Measurements from ENCODE around the gene MYO1F.
"Not testable (repeated sequence)": the region's sequence is repeated elsewhere in the genome, so short reads cannot be mapped to it uniquely, and the experiment has no call there.

The MYO1F gene

DNA sequence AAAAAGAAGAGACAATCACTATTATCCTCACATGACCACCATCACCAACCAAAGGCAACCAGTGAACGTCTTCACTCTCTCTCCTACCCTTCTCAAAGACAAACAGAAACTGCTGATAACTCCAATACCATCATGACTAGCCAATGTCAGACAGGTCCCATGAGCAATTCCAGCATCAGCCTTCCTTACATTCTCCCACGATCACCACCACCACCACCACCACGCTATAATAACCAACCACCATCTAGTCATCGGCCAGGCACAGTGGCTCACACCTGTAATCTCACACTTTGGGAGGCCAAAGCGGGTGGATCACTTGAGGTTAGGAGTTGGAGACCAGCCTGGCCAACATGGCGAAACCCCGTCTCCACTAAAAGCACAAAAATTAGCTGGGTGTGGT, 3.9 kb downstream of the MYO1F start:
- DNase-seq: no peak
- in situ Hi-C loops (cut with HindIII; ENCODE audit: low pct_ligation_motif_present, low pct_unique_long_range_greater_than_20kb, low sequenced_read_pairs): no loop called here

DNA sequence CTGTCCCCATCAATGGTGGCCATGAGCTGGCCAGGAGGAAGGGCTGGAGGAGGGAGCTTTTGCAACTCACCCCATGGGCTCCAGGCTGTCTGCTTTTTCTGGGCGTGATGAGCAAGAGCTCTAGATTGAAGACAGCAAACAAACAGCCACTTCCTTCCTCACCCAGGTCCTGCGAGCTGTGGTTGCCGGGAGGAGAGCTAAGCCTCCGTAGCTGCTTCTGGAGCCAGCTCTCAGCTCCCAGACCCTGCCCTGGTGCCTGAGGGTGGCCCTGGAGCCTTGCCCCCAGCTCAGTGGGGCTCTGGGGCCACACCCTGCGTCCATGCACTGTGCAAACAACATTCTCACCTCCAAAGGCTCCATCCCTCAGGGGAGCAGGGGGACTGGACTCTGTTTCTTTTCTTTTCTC, 6.2 kb downstream of the MYO1F start:
- no peak for DNase-seq
- in situ Hi-C loops (cut with HindIII; ENCODE audit: low pct_ligation_motif_present, low pct_unique_long_range_greater_than_20kb, low sequenced_read_pairs): no loop called here

DNA sequence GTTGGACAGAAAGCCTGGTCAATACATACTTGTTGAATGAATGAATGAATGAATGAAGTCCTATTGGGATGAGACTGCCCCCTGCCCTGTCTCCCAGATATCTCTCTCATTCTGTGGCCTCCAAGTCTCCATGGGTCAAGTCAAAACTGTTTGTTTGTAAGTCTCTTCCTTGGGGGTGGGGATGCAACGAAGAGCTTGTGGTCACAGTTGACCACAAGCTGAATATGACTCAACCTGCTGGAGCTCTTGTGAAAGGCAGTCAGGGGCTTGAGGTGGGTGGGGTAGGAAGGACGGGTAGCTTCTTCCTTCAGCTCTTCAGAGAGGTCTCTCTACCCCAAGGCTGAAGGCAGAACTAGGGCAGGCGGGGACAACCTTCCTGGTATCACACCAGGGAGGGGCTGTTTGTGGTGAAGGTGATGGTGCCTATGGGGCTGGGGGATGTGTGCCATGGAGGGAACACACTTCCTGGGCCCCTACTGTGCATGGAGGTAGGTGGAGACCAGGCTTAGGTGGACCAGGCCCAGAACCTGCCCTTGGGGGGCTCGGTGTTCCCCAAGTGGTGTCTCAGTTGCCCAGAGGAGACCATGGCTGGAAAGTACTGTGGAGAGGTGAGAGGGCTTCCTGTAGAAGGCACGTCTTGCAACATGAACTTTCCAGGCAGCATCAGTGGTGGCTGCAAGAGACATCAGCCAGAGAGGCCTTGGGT, 8.0 kb downstream of the MYO1F start:
- peak; percentile 73 for DNase-seq
- in situ Hi-C loops (cut with HindIII; ENCODE audit: low pct_ligation_motif_present, low pct_unique_long_range_greater_than_20kb, low sequenced_read_pairs): no loop called here

DNA sequence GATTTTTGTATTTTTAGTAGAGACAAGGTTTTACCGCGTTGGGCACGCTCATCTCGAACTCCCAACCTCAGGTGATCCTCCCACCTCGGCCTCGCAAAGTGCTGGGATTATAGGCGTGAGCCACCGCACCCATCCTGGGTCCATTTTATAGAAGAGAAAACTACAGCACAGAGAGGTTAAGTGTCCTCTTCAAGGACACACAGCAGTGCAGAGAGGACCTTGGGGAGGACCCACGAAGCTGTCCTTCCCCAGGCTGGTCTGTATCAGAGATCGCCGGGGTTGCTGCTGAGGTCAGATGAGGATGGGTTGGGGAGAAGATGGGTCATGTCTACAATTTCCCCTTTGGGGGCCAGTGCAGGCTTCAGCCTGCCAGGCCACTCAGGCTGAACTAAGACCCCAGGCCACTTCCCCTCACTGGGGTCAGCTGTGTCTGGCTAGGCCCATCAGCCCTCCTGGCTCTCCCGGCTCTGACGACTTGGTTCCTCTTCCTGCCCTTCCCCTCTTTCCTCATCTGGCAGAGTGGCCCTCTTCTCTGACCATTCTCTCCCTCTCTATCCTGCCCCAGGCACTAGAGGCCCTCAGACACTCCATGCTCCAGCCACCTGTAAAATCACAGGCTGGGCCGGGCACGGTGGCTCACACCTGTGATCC, 9.6 kb downstream of the MYO1F start:
- in situ Hi-C loops (cut with HindIII; ENCODE audit: low pct_ligation_motif_present, low pct_unique_long_range_greater_than_20kb, low sequenced_read_pairs): no loop called here
- DNase-seq: no peak

DNA sequence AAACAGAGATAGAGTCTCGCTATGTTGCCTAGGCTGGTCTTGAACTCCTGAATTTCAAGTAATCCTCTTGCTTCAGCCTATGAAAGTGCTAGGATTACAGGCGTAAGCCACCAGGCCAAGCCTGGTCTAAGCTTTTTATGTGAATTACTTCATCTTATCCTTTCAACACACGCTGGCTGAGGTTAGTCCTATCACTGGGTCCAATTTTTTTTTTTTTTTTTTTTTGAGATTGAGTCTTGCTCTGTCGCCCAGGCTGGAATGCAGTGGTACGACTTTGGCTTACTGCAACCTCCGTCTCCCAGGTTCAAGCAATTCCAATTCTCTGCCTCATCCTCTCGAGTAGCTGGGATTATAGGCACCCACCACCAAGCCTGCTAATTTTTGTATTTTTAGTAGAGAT, 10.4 kb downstream of the MYO1F start:
- DNase-seq: no peak
- in situ Hi-C loops (cut with HindIII; ENCODE audit: low pct_ligation_motif_present, low pct_unique_long_range_greater_than_20kb, low sequenced_read_pairs): no loop called here

DNA sequence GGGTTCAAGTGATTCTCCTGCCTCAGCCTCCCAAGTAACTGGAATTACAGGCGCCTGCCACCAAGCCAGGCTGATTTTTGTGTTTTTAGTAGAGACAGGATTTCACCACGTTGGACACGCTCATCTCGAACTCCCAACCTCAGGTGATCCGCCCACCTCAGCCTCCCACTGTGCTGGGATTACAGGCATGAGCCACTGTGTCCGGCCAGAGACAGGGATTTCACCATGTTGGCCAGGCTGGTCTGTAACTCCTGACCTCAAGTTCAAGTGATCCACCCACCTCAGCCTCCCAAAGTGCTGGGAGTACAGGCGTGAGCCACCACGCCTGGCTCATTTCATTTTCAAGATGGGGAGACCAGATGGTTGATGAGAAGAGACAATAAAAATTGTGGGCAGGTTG, 12.4 kb downstream of the MYO1F start:
- in situ Hi-C loops (cut with HindIII; ENCODE audit: low pct_ligation_motif_present, low pct_unique_long_range_greater_than_20kb, low sequenced_read_pairs); DNase-seq: not testable (repeated sequence)

DNA sequence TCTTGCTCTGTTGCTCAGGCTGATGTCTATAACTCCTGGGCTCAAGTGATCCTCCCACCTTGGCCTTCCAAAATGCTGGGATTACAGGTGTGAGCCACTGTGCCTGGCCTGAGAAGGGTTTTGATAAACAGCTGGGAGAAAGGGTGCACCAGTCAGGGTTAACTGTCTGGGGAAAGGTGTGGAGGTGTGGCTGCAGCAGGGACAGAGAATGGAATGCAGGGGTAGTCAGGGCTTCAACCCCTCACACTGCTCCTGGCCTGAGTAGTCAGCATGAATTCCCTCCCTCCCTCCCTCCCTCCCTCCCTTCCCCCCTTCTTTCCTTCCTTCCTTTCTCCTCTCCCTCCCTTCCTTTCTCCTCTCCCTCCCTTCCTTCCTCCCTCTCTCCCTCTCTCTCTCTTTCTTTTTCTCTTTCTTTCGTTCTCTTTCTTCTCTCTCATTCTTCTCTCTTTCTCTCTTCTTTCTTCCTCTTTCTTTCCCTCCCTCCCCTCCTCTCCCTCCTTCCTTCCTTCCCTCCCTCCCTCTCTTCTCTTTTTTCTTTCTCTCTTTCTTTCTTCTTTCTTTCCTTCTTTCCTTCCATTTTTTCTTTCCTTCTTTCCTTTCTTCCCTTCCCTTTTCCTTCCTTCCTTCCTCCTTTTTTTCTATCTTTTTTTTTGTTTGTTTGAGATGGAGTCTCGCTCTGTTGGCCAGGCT, 16.0 kb downstream of the MYO1F start:
- in situ Hi-C loops (cut with HindIII; ENCODE audit: low pct_ligation_motif_present, low pct_unique_long_range_greater_than_20kb, low sequenced_read_pairs): no loop called here
- no peak for DNase-seq

DNA sequence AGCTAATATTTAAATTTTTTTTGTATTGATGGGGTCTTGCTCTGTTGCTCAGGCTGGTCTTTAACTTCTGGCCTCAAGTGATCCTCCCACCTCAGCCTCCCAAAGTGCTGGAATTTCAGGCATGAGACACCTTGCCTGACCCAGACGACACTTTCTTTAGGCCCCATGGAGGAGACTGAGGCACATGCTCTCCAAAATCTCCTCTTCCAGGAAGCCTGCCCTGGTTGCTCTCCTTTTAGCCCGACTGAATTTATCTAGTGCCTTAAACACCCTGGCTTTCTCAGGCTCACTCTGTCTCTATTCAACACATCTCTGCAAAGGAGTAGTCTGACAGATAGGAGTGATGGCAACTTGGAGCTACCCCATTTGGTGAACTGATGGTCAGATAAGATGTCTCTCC, 18.9 kb downstream of the MYO1F start:
- no peak for DNase-seq
- in situ Hi-C loops (cut with HindIII; ENCODE audit: low pct_ligation_motif_present, low pct_unique_long_range_greater_than_20kb, low sequenced_read_pairs): no loop called here

DNA sequence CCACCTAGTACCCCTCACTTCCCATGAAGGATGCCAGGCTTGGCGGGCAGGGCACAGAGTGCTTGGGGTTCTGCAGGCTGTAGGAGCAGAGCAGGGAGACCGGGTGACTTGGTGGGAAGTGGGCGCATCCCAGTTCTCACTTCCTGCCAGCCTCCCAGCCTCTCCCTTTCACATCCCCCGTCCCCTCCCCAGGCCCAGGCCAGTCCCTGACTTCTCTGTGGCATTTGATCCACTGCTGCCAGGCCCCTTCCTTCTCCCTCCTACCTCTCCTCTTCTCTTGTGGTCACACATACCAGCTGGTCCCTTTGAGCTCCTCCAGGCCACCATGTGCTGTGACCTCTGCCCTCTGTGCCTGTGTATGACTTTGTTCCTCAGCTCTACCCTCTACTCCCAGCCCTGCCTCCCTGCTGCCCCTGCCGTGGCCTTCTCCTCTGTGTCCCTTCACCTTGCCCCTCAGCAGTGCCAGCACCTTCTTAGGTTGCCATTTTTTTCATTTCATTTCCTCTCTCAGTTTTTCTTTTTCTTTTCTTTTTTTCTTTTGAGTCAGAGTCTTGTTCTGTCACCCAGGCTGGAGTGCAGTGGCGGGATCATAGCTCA, 19.5 kb downstream of the MYO1F start:
- in situ Hi-C loops (cut with HindIII; ENCODE audit: low pct_ligation_motif_present, low pct_unique_long_range_greater_than_20kb, low sequenced_read_pairs): no loop called here
- DNase-seq: no peak

DNA sequence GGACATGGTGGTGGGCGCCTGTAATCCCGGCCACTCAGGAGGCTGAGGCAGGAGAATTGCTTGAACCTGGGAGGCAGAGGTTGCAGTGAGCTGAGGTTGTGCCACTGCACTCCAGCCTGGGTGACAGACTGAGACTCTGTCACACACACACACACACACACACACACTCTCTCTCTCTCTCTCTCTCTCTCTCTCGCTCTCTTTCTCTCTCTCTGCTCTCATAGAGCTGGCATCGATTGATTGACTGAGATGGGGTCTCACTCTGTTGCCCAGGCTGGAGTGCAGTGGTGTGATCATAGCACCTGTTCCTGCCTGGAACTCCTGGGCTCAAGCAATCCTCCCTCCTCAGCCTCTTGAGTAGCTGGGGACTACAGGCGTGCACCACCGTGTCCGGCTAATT, 23.5 kb downstream of the MYO1F start:
- in situ Hi-C loops (cut with HindIII; ENCODE audit: low pct_ligation_motif_present, low pct_unique_long_range_greater_than_20kb, low sequenced_read_pairs); DNase-seq: not testable (repeated sequence)

DNA sequence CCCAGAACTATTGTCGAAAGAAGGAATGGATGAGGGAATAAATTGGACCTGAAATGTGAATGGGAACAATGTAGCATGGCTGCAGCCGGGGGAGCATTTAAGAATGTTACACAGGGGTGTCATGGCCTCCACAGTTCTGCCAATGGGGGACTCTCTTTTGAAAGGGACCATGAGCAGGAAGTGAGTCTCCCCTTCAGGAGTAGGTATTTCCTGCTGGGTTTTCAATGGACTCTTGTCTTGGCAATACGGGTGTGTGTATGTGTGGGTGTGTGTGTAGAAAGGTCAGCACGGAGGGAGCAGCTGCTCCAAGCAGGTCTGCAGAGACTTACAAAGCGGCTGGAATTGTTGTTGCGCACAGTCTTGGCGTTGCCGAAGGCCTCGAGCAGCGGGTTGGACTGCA, 24.4 kb downstream of the MYO1F start:
- no peak for DNase-seq
- in situ Hi-C loops (cut with HindIII; ENCODE audit: low pct_ligation_motif_present, low pct_unique_long_range_greater_than_20kb, low sequenced_read_pairs): no loop called here

DNA sequence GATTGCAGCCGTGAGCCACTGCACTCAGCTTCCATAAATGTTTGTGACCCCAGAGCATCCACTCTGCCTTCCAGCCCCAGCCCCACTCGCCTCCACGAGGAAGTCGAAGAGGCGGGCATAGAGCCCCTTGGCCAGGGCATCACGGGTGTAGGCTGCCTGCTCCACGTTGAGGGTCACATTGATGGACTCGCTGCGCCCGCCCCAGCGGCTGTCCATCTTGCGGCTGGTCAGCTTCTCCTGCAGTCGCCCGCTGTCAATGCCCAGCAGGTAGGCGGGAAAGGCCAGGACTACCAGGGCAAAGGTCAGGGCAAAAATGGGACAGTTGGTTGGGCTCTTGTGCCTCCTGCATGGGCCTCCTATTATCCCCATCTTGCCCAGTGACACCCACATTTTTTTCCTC, 27.2 kb downstream of the MYO1F start:
- in situ Hi-C loops (cut with HindIII; ENCODE audit: low pct_ligation_motif_present, low pct_unique_long_range_greater_than_20kb, low sequenced_read_pairs): no loop called here
- DNase-seq: no peak

DNA sequence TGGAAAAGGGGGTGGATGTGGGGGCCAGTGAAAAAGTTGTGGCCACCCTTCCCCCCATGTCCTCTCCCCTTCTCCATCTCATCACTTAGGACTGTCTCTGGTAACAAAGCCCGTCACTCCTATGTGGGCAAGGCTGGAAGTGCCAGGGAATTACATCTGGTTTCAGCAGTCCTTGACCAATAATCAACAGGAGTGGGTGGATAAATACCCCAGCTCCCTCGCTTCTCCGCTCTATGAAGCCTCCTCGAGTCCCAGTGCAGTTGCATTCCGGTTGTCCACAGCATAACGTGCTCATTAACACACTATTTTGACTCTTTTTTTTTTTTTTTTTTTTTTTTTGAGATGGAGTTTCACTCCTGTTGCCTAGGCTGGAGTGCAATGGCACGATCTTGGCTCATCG, 31.5 kb downstream of the MYO1F start:
- in situ Hi-C loops (cut with HindIII; ENCODE audit: low pct_ligation_motif_present, low pct_unique_long_range_greater_than_20kb, low sequenced_read_pairs): no loop called here
- DNase-seq: no peak

DNA sequence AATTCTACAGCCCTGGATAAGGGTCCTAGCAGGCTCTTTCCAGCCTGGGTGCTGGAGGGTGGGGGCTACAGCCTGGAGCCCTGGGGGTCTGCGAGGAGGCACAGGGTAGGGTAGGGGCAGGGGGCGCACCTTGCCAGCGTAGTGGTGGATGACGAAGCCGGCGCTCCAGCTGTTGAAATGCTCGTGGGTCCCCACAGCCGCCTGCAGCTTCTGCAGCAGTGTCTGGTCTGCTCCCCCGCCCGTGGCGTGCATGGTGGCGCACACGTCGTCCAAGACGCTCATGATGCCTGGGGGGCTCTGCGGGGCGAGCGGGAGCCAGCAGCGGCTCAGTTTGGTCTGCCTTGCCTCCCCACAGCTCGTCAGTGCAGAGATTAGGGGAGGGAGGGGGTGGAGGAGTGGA, 33.1 kb downstream of the MYO1F start:
- in situ Hi-C loops (cut with HindIII; ENCODE audit: low pct_ligation_motif_present, low pct_unique_long_range_greater_than_20kb, low sequenced_read_pairs): no loop called here
- no peak for DNase-seq

DNA sequence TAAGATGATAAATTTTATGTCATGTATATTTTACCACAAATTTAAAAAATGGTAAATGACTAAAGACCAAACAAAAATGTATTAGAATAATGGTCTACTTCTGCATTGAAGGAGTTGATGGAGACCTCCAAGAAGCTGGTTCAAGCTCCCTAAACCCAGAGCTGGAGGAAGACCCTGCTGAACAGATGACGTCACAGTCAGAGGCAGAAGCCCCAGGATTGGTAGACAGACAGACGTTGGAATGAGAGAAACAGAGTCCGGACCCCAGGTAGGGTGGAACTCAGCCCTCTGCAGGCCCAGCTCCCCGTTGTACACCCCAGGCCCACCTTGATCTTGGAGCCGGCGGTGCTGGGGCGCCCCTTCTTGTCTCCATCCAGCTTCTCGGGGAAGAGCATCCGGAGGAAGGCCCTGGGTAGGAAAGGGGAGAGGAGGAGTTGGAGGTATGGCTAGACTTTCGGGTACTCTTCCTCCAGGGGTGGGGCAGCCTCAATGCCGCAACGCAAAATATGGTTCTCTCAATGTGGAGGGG, 37.6 kb downstream of the MYO1F start:
- in situ Hi-C loops (cut with HindIII; ENCODE audit: low pct_ligation_motif_present, low pct_unique_long_range_greater_than_20kb, low sequenced_read_pairs): no loop called here
- DNase-seq: no peak

DNA sequence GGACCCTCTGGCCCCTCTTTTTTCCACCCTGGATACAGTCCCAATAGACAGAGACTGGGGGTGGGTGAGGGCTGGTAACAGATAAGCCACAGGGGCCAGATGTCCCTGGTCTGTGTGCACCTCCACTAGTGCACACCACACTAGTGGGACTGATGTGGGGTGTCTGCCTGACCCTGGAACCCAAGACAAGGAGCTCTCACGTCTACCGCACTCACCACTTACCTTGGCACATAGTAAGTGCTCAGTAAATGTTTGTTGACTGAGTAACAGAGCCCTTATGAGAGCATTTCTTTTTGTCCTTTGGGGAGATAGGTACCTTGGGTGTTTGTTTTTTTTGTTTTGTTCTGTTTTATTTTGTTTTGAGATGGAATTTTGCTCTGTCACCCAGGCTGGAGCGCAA, 40.1 kb downstream of the MYO1F start:
- no peak for DNase-seq
- in situ Hi-C loops (cut with HindIII; ENCODE audit: low pct_ligation_motif_present, low pct_unique_long_range_greater_than_20kb, low sequenced_read_pairs): no loop called here

DNA sequence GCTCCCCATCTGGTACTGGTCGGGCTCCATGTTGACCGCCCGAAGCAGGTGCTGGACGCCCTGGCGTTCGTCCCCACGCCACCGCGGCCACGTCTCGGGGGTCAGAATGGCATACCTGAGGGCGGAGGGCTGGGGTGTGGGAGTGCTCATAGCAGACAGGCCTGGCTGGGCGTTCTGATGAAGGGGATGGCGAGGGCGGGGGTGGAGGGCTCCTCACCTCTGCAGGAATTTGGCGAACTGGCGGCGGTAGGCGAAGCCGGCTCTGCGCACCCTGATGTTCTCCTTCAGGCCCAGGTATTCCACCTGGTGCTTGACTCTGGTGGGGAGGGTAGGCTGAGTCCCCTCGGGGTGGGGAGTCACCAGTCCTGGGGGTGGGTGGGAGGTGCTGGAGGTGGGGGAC, 41.0 kb downstream of the MYO1F start:
- no peak for DNase-seq
- in situ Hi-C loops (cut with HindIII; ENCODE audit: low pct_ligation_motif_present, low pct_unique_long_range_greater_than_20kb, low sequenced_read_pairs): no loop called here

DNA sequence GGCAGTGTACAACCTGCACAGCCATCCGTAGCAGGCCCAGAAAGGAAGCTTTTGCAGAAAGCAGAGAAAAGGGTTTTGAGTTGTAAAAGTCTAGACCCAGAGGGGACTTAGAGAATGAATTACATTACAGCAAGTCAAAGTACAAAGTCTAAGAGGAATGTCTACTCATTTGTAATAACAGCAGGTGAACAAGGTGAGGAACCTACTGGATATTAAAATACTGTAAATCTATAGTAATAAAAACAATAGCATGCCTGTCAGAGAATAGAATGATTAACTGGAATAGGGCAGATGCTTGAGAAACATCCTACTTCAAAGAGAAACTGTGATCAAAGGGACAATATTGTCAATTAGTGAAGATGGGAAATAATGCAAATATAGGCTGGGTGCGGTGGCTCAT, 45.0 kb downstream of the MYO1F start:
- in situ Hi-C loops (cut with HindIII; ENCODE audit: low pct_ligation_motif_present, low pct_unique_long_range_greater_than_20kb, low sequenced_read_pairs): no loop called here
- DNase-seq: no peak

DNA sequence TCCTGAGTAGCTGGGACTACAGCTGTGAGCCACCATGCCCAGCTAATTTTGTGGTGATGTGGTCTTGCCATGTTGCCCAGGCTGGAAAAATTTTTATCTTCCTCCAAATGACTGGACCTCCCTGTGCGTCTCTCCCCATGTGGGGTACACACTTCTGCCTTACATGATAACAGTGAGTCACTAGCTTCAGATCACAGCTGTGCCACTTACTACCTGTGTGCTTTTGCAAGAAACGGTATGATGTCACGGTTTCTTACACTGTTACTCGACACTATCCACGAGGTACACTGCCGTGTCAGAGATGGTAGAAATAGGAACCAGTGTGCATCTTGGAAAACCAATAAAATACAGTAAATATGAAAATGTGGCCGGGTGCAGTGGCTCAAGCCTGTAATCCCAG, 45.8 kb downstream of the MYO1F start:
- no peak for DNase-seq
- in situ Hi-C loops (cut with HindIII; ENCODE audit: low pct_ligation_motif_present, low pct_unique_long_range_greater_than_20kb, low sequenced_read_pairs): no loop called here

All from ACHN (cell line).